Cardiac septum (tissue), 1 donor: Measurements from ENCODE around the gene KCTD11. TPM values are rescaled to one million over a fixed set of nuclear protein-coding genes. Genes with fewer than 3 reads are reported as not detected.
A peak's percentile ranks its signal among the peaks of the same experiment; 100 is the strongest.

Experiments used
- DNase-seq: peaks from one replicate; pipeline ENCODE4 v3.0.0-alpha.2; 2020; ENCODE audit warnings: low spot score
- intact Hi-C: fragments of 100-400 bp; cut with DNase I; formaldehyde crosslinking; loops from one replicate; pipeline ENCODE4 v1.14.0; 2022
- total RNA-seq: library from RNA; stranded (reverse); fragmentation: NEBNext Ultra II Directional; extraction: Animal tissue kit (Norgen Biotek cat#: 25700); gene quantifications from one replicate; pipeline ENCODE4 v1.2.1, GENCODE V29; 2021
- donor health status: DM: no; HTN: no; CAD: no.

KCTD11 gene
- total RNA-seq, 1 donor from 2014 or later = 9.6 TPM

GRCh38 chr17:7392696-7393612, 41.0 kb downstream of the KCTD11 start:
- intact Hi-C loops = no loop called here
- no peak for DNase-seq

- intact Hi-C loops = no loop called here
- DNase-seq = no peak
These were observed 41.9 kb downstream of the KCTD11 start for GRCh38 chr17:7393613-7394451.

DNA sequence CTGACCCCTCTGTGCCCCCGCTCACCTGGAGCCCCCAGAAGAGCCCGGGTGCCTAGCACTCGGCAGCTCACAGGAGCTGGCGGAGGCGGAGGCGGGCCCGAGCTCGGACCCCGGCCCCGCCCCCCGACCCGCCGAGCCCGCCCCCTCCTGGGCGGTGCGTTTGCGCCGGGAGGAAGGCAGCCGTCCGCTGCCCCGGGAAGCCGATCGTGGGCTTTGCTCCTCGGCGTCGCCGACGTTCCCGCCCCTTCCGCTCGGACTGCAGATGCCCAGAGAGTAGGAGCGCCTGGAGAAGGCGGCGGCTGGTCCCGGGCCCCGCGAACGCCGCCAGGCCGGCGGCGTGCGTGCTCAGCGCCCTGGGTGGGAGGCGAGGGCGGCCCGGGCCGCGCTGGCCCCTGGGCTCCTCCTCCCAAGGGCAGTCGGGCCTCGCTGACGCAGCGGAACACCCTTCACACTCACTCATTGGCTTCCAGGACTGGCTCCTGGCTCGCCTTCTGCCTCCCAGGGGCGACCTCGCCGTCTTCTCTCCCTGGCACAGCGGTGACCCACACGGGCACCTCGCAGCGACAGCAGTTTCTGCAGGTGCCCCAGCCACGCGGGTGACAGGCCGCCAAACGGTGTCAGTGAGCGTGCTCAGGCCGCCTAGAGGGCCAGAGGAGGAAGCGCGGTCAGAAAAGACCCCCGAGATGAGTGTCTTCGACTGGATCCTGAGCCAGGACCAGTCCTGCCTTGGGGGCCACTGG, 42.7 kb downstream of the KCTD11 start, which contains the start of gene PLSCR3:
PLSCR3 (minus strand) TSS at position 74 of the 740 bp plus-strand sequence. CDS start 415 bp downstream, outside the sequence.
- DNase-seq = peak; percentile 95
- intact Hi-C loops = no loop called here

GRCh38 chr17:7396147-7396546, 44.2 kb downstream of the KCTD11 start:
- no peak for DNase-seq
- intact Hi-C loops = no loop called here

- no peak for DNase-seq
- intact Hi-C loops = no loop called here
These were observed 46.6 kb downstream of the KCTD11 start for GRCh38 chr17:7398612-7399011.

DNA sequence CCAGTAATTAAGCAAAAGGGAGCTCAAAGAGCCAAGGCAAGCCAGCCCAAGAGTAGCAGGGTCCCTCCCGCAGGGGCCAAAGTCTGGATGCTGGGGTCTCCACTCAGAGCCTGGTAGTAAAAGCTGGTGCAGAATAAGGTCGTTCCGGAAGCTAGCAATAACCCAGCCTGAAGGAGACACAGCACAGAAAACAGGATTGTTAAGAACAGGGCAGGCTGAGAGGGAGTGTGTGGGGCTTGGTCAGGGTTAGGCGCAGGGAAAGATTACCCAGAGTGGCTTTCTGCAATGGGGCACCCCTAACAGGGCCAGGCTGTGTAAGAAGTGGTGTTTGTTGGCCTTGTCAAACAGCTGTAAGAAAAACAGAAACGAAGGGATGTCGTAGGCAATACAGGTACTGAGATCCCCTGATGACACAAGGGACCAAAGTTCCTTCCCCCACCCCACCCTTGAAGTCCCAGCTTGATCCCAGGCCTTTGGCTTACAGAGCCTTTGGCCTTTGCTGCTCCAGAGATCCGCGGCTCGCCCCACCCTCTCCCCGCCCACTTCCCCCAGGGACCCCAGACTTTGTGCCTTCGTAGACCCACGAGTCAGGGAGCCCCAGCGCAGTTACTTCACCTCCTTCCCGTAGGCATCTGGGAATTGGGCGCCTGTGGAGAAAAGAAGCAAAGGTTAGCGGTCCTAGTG, 51.2 kb downstream of the KCTD11 start:
- DNase-seq = no peak
- intact Hi-C loops = loop anchor here (5.0 kb wide), 1 partner anchor 444 kb away; no protein-coding TSS in a partner anchor

DNA sequence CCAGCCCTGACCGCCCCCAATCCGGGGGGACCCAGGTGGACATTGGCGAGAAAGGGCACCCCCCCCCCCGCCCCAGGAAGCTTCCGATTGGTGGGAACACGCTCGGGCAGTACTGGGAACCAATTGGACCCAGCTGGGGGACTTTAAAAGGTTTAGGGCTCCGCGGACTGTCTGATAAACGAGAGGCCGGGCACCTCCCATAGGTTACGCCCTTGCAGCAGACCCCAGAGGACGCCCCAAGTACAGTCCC, 51.7 kb downstream of the KCTD11 start:
- DNase-seq = no peak
- intact Hi-C loops = loop anchor here (5.0 kb wide), 1 partner anchor 444 kb away; no protein-coding TSS in a partner anchor

DNA sequence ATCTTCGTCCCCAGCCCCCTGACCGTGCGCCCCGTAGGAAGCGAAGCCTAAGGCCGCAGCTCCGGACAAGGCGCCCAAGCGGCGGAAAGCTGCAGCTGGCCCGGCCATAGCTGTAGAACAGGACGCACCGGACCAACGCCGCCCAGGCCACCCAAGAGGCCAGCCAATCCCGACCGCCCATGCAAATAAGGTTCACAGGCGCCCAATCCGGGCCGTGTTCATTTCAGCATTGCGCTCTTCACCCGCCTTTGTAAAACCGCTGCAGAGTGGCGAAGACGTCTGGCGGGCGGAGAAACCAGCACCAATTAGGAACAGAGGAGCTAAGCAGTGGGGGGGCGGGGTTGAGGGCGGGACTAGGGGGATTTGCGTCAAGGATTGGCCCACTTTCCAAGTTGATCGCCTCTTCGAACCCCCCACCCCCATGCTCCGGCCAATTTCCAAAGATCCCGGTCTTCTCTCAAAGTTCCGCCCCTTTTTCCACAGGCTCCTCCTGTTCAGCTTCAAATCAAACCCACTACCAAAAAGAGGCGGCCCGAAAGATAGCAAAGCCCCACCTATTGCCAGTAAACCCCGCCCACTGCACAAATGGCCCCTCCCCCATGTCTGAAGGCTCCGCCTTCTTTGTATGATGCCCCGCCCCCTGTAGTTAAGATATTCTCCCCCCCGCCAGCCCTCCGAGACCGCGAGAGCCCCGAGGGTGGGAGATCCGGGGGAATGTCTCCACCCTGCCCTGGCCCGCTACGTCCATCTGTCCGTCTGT, 52.2 kb downstream of the KCTD11 start, which contains the start of gene TMEM256:
TMEM256 (minus strand) TSS at position 121 of the 760 bp plus-strand sequence; CDS start at position 108, 13 bp downstream.
- intact Hi-C loops = loop anchor here (1.0 to 5.0 kb wide), 3 partner anchors 53 to 443 kb away; partner anchors contain the start of gene SENP3
- peak; percentile 99 for DNase-seq

Other genes with a start within 250 kb of the KCTD11 start
- 0.24 TPM for gene ASGR2, start 237.3 kb upstream of the KCTD11 start, total RNA-seq
- 0.54 TPM for gene ASGR1, start 172.8 kb upstream of the KCTD11 start, total RNA-seq
- gene DLG4, start 132.3 kb upstream of the KCTD11 start, total RNA-seq = 16.0 TPM
- 966 TPM for gene ACADVL, start 132.2 kb upstream of the KCTD11 start, total RNA-seq
- gene DVL2, start 117.6 kb upstream of the KCTD11 start, total RNA-seq = 22.5 TPM
- 20.5 TPM for gene PHF23, start 112.7 kb upstream of the KCTD11 start, total RNA-seq
- 449 TPM for gene GABARAP, start 109.7 kb upstream of the KCTD11 start, total RNA-seq
- 111 TPM for gene CTDNEP1, start 100.4 kb upstream of the KCTD11 start, total RNA-seq
- 57.5 TPM for gene ELP5, start 99.9 kb upstream of the KCTD11 start, total RNA-seq
- gene CLDN7, start 89.7 kb upstream of the KCTD11 start, total RNA-seq = 0.75 TPM
- 73.5 TPM for gene SLC2A4, start 70.4 kb upstream of the KCTD11 start, total RNA-seq
- gene YBX2, start 57.5 kb upstream of the KCTD11 start, total RNA-seq = 1.2 TPM
- 263 TPM for gene EIF5A, start 44.5 kb upstream of the KCTD11 start, total RNA-seq
- gene GPS2, start 36.8 kb upstream of the KCTD11 start, total RNA-seq = 49.0 TPM
- gene NEURL4, start 22.8 kb upstream of the KCTD11 start, total RNA-seq = 29.9 TPM
- gene ACAP1, start 15.6 kb upstream of the KCTD11 start, total RNA-seq = 16.4 TPM
- not detected for gene TMEM95, start 3.0 kb downstream of the KCTD11 start, total RNA-seq
- 2.0 TPM for gene TNK1, start 28.9 kb downstream of the KCTD11 start, total RNA-seq
- 16.8 TPM for gene PLSCR3, start 42.4 kb downstream of the KCTD11 start, total RNA-seq
- 67.7 TPM for gene TMEM256, start 51.9 kb downstream of the KCTD11 start, total RNA-seq
- 11.0 TPM for gene NLGN2, start 55.7 kb downstream of the KCTD11 start, total RNA-seq
- not detected for gene SPEM1, start 68.2 kb downstream of the KCTD11 start, total RNA-seq
- not detected for gene SPEM2, start 73.5 kb downstream of the KCTD11 start, total RNA-seq
- gene SPEM3, start 76.7 kb downstream of the KCTD11 start, total RNA-seq = not detected
- 2.6 TPM for gene TMEM102, start 83.3 kb downstream of the KCTD11 start, total RNA-seq
- gene FGF11, start 87.3 kb downstream of the KCTD11 start, total RNA-seq = 3.9 TPM
- gene CHRNB1, start 92.9 kb downstream of the KCTD11 start, total RNA-seq = 9.9 TPM
- 69.4 TPM for gene ZBTB4, start 127.5 kb downstream of the KCTD11 start, total RNA-seq
- not detected for gene SLC35G6, start 129.3 kb downstream of the KCTD11 start, total RNA-seq
- 56.4 TPM for gene POLR2A, start 132.2 kb downstream of the KCTD11 start, total RNA-seq
- gene TNFSF12, start 196.9 kb downstream of the KCTD11 start, total RNA-seq = 33.9 TPM
- gene TNFSF13, start 206.6 kb downstream of the KCTD11 start, total RNA-seq = 4.9 TPM
- 33.8 TPM for gene SENP3, start 209.8 kb downstream of the KCTD11 start, total RNA-seq
- 11.4 TPM for gene CD68, start 227.5 kb downstream of the KCTD11 start, total RNA-seq
- gene MPDU1, start 231.7 kb downstream of the KCTD11 start, total RNA-seq = 22.4 TPM
- gene SOX15, start 237.9 kb downstream of the KCTD11 start, total RNA-seq = 1.1 TPM